ENCODE data around the gene KCNT1.

DNA sequence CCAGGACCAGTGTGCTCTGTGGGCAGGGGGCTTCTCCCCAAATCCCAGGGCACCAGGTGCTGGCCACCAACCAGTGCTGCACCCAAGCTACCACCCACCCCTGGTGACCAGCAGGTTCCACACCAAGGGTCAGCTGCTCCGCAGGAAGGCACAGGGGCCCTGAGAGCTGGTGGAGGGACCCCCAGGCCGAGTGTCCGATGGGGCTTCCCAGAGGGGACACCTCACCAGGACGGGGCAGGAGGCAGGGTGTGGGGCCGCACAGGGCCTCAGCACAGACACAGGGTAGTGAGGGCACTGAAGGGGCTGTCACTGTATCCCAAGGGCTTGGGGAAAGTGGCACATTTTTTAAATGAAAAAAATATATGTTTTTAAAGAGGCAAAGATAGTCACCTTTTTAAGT lies 20.8 kb upstream of the KCNT1 start:
- TF ChIP-seq, protein P1, sequence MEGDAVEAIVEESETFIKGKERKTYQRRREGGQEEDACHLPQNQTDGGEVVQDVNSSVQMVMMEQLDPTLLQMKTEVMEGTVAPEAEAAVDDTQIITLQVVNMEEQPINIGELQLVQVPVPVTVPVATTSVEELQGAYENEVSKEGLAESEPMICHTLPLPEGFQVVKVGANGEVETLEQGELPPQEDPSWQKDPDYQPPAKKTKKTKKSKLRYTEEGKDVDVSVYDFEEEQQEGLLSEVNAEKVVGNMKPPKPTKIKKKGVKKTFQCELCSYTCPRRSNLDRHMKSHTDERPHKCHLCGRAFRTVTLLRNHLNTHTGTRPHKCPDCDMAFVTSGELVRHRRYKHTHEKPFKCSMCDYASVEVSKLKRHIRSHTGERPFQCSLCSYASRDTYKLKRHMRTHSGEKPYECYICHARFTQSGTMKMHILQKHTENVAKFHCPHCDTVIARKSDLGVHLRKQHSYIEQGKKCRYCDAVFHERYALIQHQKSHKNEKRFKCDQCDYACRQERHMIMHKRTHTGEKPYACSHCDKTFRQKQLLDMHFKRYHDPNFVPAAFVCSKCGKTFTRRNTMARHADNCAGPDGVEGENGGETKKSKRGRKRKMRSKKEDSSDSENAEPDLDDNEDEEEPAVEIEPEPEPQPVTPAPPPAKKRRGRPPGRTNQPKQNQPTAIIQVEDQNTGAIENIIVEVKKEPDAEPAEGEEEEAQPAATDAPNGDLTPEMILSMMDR (IDR thresholded peaks at IDR 0.05) = no peak
- TF ChIP-seq POLR2A (IDR thresholded peaks at IDR 0.05) = no peak
